ENCODE data around the gene ARID3A.
A peak's percentile ranks its signal among the peaks of the same experiment; 100 is the strongest.

The ARID3A gene

GRCh38 chr19:996051-996838 is 70.4 kb downstream of the ARID3A start:
- Histone ChIP-seq H3K27me3 (ENCODE audit: control insufficient read depth in 1 of 2, insufficient read depth in 2 of 2, low read length in 2 of 2) (peaks cover 47 to 48% of the 10 kb centered on the region in 2 donors), H3K4me3 (ENCODE audit: low read depth in 1 of 2, low read length in 2 of 2) (peak overlapping the region in 1 of 2 donors; percentile 29), H3K36me3 (ENCODE audit: control insufficient read depth in 1 of 2, insufficient read depth in 2 of 2, low read length in 2 of 2) (no peaks in the 10 kb centered on the region)

GRCh38 chr19:998064-998463 is 72.2 kb downstream of the ARID3A start:
- no peak overlapping the region for H3K9ac ChIP-seq (ENCODE audit: low read depth in 1 of 2, low read length in 2 of 2)
- no peaks in the 10 kb centered on the region for H3K4me1 ChIP-seq (ENCODE audit: control insufficient read depth in 1 of 2, insufficient read depth in 2 of 2, low read length in 2 of 2)
- no peak overlapping the region for H3K4me3 ChIP-seq (ENCODE audit: low read depth in 1 of 2, low read length in 2 of 2)
- no peaks in the 10 kb centered on the region for H3K9me3 ChIP-seq (ENCODE audit: control insufficient read depth in 1 of 2, low read length in 2 of 2)
- no peak overlapping the region for H3K27ac ChIP-seq (ENCODE audit: low read depth, low read length)
- H3K36me3 ChIP-seq (ENCODE audit: control insufficient read depth in 1 of 2, insufficient read depth in 2 of 2, low read length in 2 of 2) = no peaks in the 10 kb centered on the region
- peaks cover 51 to 56% of the 10 kb centered on the region in 2 donors for H3K27me3 ChIP-seq (ENCODE audit: control insufficient read depth in 1 of 2, insufficient read depth in 2 of 2, low read length in 2 of 2)

More at GRCh38 chr19:996051-996838, 70.4 kb downstream of the ARID3A start:
- Histone ChIP-seq H3K27ac (ENCODE audit: low read depth, low read length) (no peak overlapping the region), H3K9ac (ENCODE audit: low read depth in 1 of 2, low read length in 2 of 2) (peak overlapping the region in 1 of 2 donors; percentile 25), H3K9me3 (ENCODE audit: control insufficient read depth in 1 of 2, low read length in 2 of 2) (no peaks in the 10 kb centered on the region), H3K4me1 (ENCODE audit: control insufficient read depth in 1 of 2, insufficient read depth in 2 of 2, low read length in 2 of 2) (no peaks in the 10 kb centered on the region)

- Histone ChIP-seq H3K4me1 (ENCODE audit: control insufficient read depth in 1 of 2, insufficient read depth in 2 of 2, low read length in 2 of 2) (no peaks in the 10 kb centered on the region), H3K36me3 (ENCODE audit: control insufficient read depth in 1 of 2, insufficient read depth in 2 of 2, low read length in 2 of 2) (no peaks in the 10 kb centered on the region), H3K27me3 (ENCODE audit: control insufficient read depth in 1 of 2, insufficient read depth in 2 of 2, low read length in 2 of 2) (peaks cover 51 to 60% of the 10 kb centered on the region in 2 donors), H3K9ac (ENCODE audit: low read depth in 1 of 2, low read length in 2 of 2) (no peak overlapping the region), H3K4me3 (ENCODE audit: low read depth in 1 of 2, low read length in 2 of 2) (no peak overlapping the region), H3K9me3 (ENCODE audit: control insufficient read depth in 1 of 2, low read length in 2 of 2) (no peaks in the 10 kb centered on the region), H3K27ac (ENCODE audit: low read depth, low read length) (no peak overlapping the region)
Measured at GRCh38 chr19:999379-999719, 73.5 kb downstream of the ARID3A start.

GRCh38 chr19:1000095-1000494 is 74.3 kb downstream of the ARID3A start, which contains the start of gene GRIN3B:
GRIN3B (plus strand) TSS chr19:1000419; CDS start chr19:1000438, 19 bp downstream.
- Histone ChIP-seq H3K4me3 (ENCODE audit: low read depth in 1 of 2, low read length in 2 of 2) (no peak within 1 kb of the TSS), H3K27me3 (ENCODE audit: control insufficient read depth in 1 of 2, insufficient read depth in 2 of 2, low read length in 2 of 2) (peaks cover 51 to 64% of the 10 kb centered on the region in 2 donors), H3K4me1 (ENCODE audit: control insufficient read depth in 1 of 2, insufficient read depth in 2 of 2, low read length in 2 of 2) (no peaks in the 10 kb centered on the region), H3K27ac (ENCODE audit: low read depth, low read length) (no peak within 1 kb of the TSS), H3K36me3 (ENCODE audit: control insufficient read depth in 1 of 2, insufficient read depth in 2 of 2, low read length in 2 of 2) (no peaks in the 10 kb centered on the region), H3K9me3 (ENCODE audit: control insufficient read depth in 1 of 2, low read length in 2 of 2) (no peaks in the 10 kb centered on the region), H3K9ac (ENCODE audit: low read depth in 1 of 2, low read length in 2 of 2) (no peak within 1 kb of the TSS)

GRCh38 chr19:1000591-1001537 is 75.0 kb downstream of the ARID3A start:
- H3K4me1 ChIP-seq (ENCODE audit: control insufficient read depth in 1 of 2, insufficient read depth in 2 of 2, low read length in 2 of 2) = no peaks in the 10 kb centered on the region
- no peak overlapping the region for H3K27ac ChIP-seq (ENCODE audit: low read depth, low read length)
- H3K27me3 ChIP-seq (ENCODE audit: control insufficient read depth in 1 of 2, insufficient read depth in 2 of 2, low read length in 2 of 2) = peaks cover 44 to 56% of the 10 kb centered on the region in 2 donors
- no peaks in the 10 kb centered on the region for H3K36me3 ChIP-seq (ENCODE audit: control insufficient read depth in 1 of 2, insufficient read depth in 2 of 2, low read length in 2 of 2)
- H3K4me3 ChIP-seq (ENCODE audit: low read depth in 1 of 2, low read length in 2 of 2) = no peak overlapping the region
- H3K9me3 ChIP-seq (ENCODE audit: control insufficient read depth in 1 of 2, low read length in 2 of 2) = no peaks in the 10 kb centered on the region
- H3K9ac ChIP-seq (ENCODE audit: low read depth in 1 of 2, low read length in 2 of 2) = no peak overlapping the region

- Histone ChIP-seq H3K9me3 (ENCODE audit: control insufficient read depth in 1 of 2, low read length in 2 of 2) (no peaks in the 10 kb centered on the region), H3K9ac (ENCODE audit: low read depth in 1 of 2, low read length in 2 of 2) (no peak overlapping the region), H3K27ac (ENCODE audit: low read depth, low read length) (no peak overlapping the region), H3K27me3 (ENCODE audit: control insufficient read depth in 1 of 2, insufficient read depth in 2 of 2, low read length in 2 of 2) (peaks cover 36 to 49% of the 10 kb centered on the region in 2 donors), H3K36me3 (ENCODE audit: control insufficient read depth in 1 of 2, insufficient read depth in 2 of 2, low read length in 2 of 2) (no peaks in the 10 kb centered on the region), H3K4me3 (ENCODE audit: low read depth in 1 of 2, low read length in 2 of 2) (no peak overlapping the region), H3K4me1 (ENCODE audit: control insufficient read depth in 1 of 2, insufficient read depth in 2 of 2, low read length in 2 of 2) (no peaks in the 10 kb centered on the region)
Measured at GRCh38 chr19:1001538-1002166, 75.8 kb downstream of the ARID3A start.

GRCh38 chr19:1002600-1002999 is 76.8 kb downstream of the ARID3A start:
- Histone ChIP-seq H3K27ac (ENCODE audit: low read depth, low read length) (no peak overlapping the region), H3K27me3 (ENCODE audit: control insufficient read depth in 1 of 2, insufficient read depth in 2 of 2, low read length in 2 of 2) (peaks cover 29 to 42% of the 10 kb centered on the region in 2 donors), H3K9ac (ENCODE audit: low read depth in 1 of 2, low read length in 2 of 2) (no peak overlapping the region), H3K4me1 (ENCODE audit: control insufficient read depth in 1 of 2, insufficient read depth in 2 of 2, low read length in 2 of 2) (no peaks in the 10 kb centered on the region), H3K36me3 (ENCODE audit: control insufficient read depth in 1 of 2, insufficient read depth in 2 of 2, low read length in 2 of 2) (no peaks in the 10 kb centered on the region), H3K9me3 (ENCODE audit: control insufficient read depth in 1 of 2, low read length in 2 of 2) (no peaks in the 10 kb centered on the region), H3K4me3 (ENCODE audit: low read depth in 1 of 2, low read length in 2 of 2) (no peak overlapping the region)

- H3K27ac ChIP-seq (ENCODE audit: low read depth, low read length) = no peak overlapping the region
- H3K4me3 ChIP-seq (ENCODE audit: low read depth in 1 of 2, low read length in 2 of 2) = no peak overlapping the region
- no peaks in the 10 kb centered on the region for H3K36me3 ChIP-seq (ENCODE audit: control insufficient read depth in 1 of 2, insufficient read depth in 2 of 2, low read length in 2 of 2)
- H3K9ac ChIP-seq (ENCODE audit: low read depth in 1 of 2, low read length in 2 of 2) = no peak overlapping the region
- peaks cover 23 to 35% of the 10 kb centered on the region in 2 donors for H3K27me3 ChIP-seq (ENCODE audit: control insufficient read depth in 1 of 2, insufficient read depth in 2 of 2, low read length in 2 of 2)
- H3K9me3 ChIP-seq (ENCODE audit: control insufficient read depth in 1 of 2, low read length in 2 of 2) = no peaks in the 10 kb centered on the region
- H3K4me1 ChIP-seq (ENCODE audit: control insufficient read depth in 1 of 2, insufficient read depth in 2 of 2, low read length in 2 of 2) = no peaks in the 10 kb centered on the region
Measured at GRCh38 chr19:1003283-1003682, 77.4 kb downstream of the ARID3A start.

GRCh38 chr19:1004204-1004802 is 78.5 kb downstream of the ARID3A start:
- Histone ChIP-seq H3K4me3 (ENCODE audit: low read depth in 1 of 2, low read length in 2 of 2) (no peak overlapping the region), H3K27ac (ENCODE audit: low read depth, low read length) (no peak overlapping the region), H3K9ac (ENCODE audit: low read depth in 1 of 2, low read length in 2 of 2) (no peak overlapping the region), H3K27me3 (ENCODE audit: control insufficient read depth in 1 of 2, insufficient read depth in 2 of 2, low read length in 2 of 2) (peaks cover 12 to 25% of the 10 kb centered on the region in 2 donors), H3K36me3 (ENCODE audit: control insufficient read depth in 1 of 2, insufficient read depth in 2 of 2, low read length in 2 of 2) (no peaks in the 10 kb centered on the region), H3K9me3 (ENCODE audit: control insufficient read depth in 1 of 2, low read length in 2 of 2) (no peaks in the 10 kb centered on the region), H3K4me1 (ENCODE audit: control insufficient read depth in 1 of 2, insufficient read depth in 2 of 2, low read length in 2 of 2) (no peaks in the 10 kb centered on the region)
